HepG2 (cell line): ENCODE results near the gene DDX46. TPM values are rescaled to one million over a fixed set of nuclear protein-coding genes. Genes with fewer than 3 reads are reported as not detected.

Experiments used
- ATF1 ChIP-seq: IDR thresholded peaks from 2 replicates; pipeline ENCODE4 v1.6.1; 2016; ENCODE audit warnings: mild to moderate bottlenecking, control low read depth
- CC2D1A ChIP-seq: sonication (generic); formaldehyde crosslinking; IDR thresholded peaks from 2 replicates; pipeline ENCODE4 v1.8.1; 2023; ENCODE audit warnings: mild to moderate bottlenecking, missing genetic modification reagents
- FOXM1 ChIP-seq: sonication (generic); formaldehyde crosslinking; IDR thresholded peaks from 2 replicates; pipeline ENCODE4 v1.5.0; 2020; ENCODE audit warnings: missing genetic modification reagents
- IRX3 ChIP-seq: sonication (generic); formaldehyde crosslinking; IDR thresholded peaks from 2 replicates; pipeline ENCODE4 v1.8.1; 2023; ENCODE audit warnings: mild to moderate bottlenecking, low read depth, missing genetic modification reagents, borderline replicate concordance
- JDP2 ChIP-seq: sonication (generic); formaldehyde crosslinking; IDR thresholded peaks from 2 replicates; pipeline ENCODE4 v1.8.1; 2022; ENCODE audit warnings: missing genetic modification reagents, borderline replicate concordance
- KDM3A ChIP-seq: IDR thresholded peaks from 2 replicates; pipeline ENCODE4 v1.6.1; 2018; ENCODE audit warnings: low read depth, missing compliant biosample characterization
- KDM4B ChIP-seq: sonication (generic); formaldehyde crosslinking; IDR thresholded peaks from 2 replicates; pipeline ENCODE4 v1.4.0; 2020; ENCODE audit warnings: missing genetic modification reagents
- KDM5B ChIP-seq: sonication (generic); formaldehyde crosslinking; IDR thresholded peaks from 2 replicates; pipeline ENCODE4 v1.4.0; 2020; ENCODE audit warnings: missing genetic modification reagents, mild to moderate bottlenecking, borderline replicate concordance
- KLF9 ChIP-seq: IDR thresholded peaks from 2 replicates; pipeline ENCODE4 v1.6.1; 2016; ENCODE audit warnings: low read depth
- MBNL3 ChIP-seq: fragments of 250-450 bp; sonication (Bioruptor Pico); conservative IDR thresholded peaks from 2 replicates; pipeline ENCODE4 v1.8.0; 2022; ENCODE audit warnings: mild to moderate bottlenecking, inconsistent platforms
- MYPOP ChIP-seq: sonication (generic); formaldehyde crosslinking; IDR thresholded peaks from 2 replicates; pipeline ENCODE4 v1.8.1; 2023; ENCODE audit warnings: mild to moderate bottlenecking, moderate library complexity, missing genetic modification reagents
- NCOA2 ChIP-seq: sonication (generic); formaldehyde crosslinking; IDR thresholded peaks from 2 replicates; pipeline ENCODE4 v1.8.0; 2022; ENCODE audit warnings: inconsistent platforms
- NFE2L1 ChIP-seq: sonication (generic); formaldehyde crosslinking; IDR thresholded peaks from 2 replicates; pipeline ENCODE4 v1.4.0; 2020; ENCODE audit warnings: missing genetic modification reagents, mild to moderate bottlenecking, borderline replicate concordance
- PRDM4 ChIP-seq: sonication (generic); formaldehyde crosslinking; IDR thresholded peaks from 2 replicates; pipeline ENCODE4 v1.9.0; 2021; ENCODE audit warnings: missing genetic modification reagents, borderline replicate concordance
- RARA ChIP-seq: IDR thresholded peaks from 2 replicates; pipeline ENCODE4 v1.6.1; 2016; ENCODE audit warnings: missing genetic modification reagents, missing compliant biosample characterization
- SRSF1 ChIP-seq: fragments of 200-400 bp; formaldehyde crosslinking; optimal IDR thresholded peaks from 2 replicates; pipeline ENCODE3; 2017; ENCODE audit warnings: mild to moderate bottlenecking, low read depth, low read length, moderate library complexity
- TP53 ChIP-seq: sonication (generic); formaldehyde crosslinking; conservative IDR thresholded peaks from 2 replicates; pipeline ENCODE4 v1.4.0; 2020; ENCODE audit warnings: missing genetic modification reagents
- TSC22D2 ChIP-seq: sonication (generic); formaldehyde crosslinking; IDR thresholded peaks from 2 replicates; pipeline ENCODE4 v1.5.1; 2020; ENCODE audit warnings: missing genetic modification reagents, mild to moderate bottlenecking, borderline replicate concordance
- USF2 ChIP-seq, 2 experiments: sonication (generic) in 1 of 2; formaldehyde crosslinking in 1 of 2; IDR thresholded peaks; 2 replicates each; pipeline versions ENCODE4 v1.5.1 to v1.6.1; 2011 to 2020; ENCODE audit warnings: borderline replicate concordance in 1 of 2, low read depth in 1 of 2, low read length in 1 of 2, mild to moderate bottlenecking in 1 of 2, missing genetic modification reagents in 1 of 2, moderate library complexity in 1 of 2
- ZFP62 ChIP-seq: sonication (generic); formaldehyde crosslinking; IDR thresholded peaks from 2 replicates; pipeline ENCODE4 v1.4.0; 2020; ENCODE audit warnings: missing genetic modification reagents
- ZNF547 ChIP-seq: sonication (generic); formaldehyde crosslinking; IDR thresholded peaks from 2 replicates; pipeline ENCODE4 v1.5.1; 2020; ENCODE audit warnings: mild to moderate bottlenecking, missing genetic modification reagents
- ZNF557 ChIP-seq: sonication (generic); formaldehyde crosslinking; IDR thresholded peaks from 2 replicates; pipeline ENCODE4 v1.4.0; 2020; ENCODE audit warnings: missing genetic modification reagents
- ZNF879 ChIP-seq: sonication (generic); formaldehyde crosslinking; IDR thresholded peaks from 2 replicates; pipeline ENCODE4 v1.8.1; 2023; ENCODE audit warnings: missing genetic modification reagents
- polyA plus RNA-seq, 8 experiments: library from polyadenylated mRNA; depleted of rRNA in 3 of 8; stranded (reverse) in 7 of 8; unstranded in 1 of 8; fragments of >200 nt; fragmentation: Illumina TruSeq in 4 of 8; extraction: Trizol in 4 of 8; gene quantifications; 2 replicates each; pipeline versions ENCODE4 v1.2.1 to v1.2.3, GENCODE V29; 2011 to 2016; ENCODE audit warnings: low read depth in 4 of 8, missing spikeins in 1 of 8, mixed read lengths in 1 of 8; ENCODE audit not compliant: insufficient read depth in 1 of 8
- total RNA-seq, 5 experiments: library from RNA; depleted of rRNA; stranded (reverse); fragments of >200 nt; fragmentation: Illumina TruSeq; extraction: Trizol; gene quantifications; 2 replicates each; pipeline ENCODE4 v1.2.3, GENCODE V29; 2016; ENCODE audit warnings: low read depth in 1 of 5

The DDX46 gene
- total and polyA plus RNA-seq, 2 of the 13 experiments (the other 11 are each of a cell fraction or from before 2014, with no cell fraction given), result 27.3 to 59.3 TPM

DNA sequence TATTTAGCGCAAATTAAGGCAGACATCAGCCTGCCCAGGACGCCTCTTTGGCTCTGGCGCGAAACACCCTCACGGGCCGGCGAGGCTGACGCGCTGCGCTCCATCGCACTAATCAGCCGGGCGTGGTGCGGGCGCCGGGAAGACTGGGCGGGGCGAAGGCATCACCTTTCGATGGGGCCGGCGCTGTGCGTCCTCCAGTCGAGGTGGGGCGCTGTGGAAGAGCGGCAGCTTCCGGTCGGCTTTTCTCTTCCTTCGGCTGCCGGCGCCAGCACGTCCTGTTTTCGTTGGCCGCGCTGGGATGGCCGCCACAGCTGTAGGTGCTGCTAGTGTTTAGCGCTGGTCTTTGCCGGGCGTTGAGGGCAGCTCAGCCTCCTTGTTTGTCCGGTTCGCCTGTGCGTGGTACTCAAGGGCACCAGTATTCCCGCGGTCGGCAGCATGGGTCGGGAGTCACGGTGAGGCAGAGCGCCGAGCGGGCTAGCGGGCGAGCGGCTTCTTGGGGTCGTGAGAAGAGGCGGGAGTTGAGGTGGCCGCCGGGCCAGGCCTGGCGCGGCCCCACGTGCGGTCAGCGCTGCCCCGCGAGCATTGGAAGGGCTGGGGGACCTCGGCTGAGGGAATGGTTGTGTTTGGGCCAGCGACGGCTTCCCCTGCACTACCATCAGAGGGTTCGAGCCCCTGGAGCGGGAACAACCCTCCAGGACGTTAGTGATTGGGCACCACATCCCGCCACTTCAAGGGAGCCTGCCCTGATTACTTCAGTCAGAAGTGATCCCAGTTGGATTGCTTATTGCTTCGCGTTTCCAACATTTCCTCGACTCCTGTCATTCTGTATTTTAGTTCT is at the start of gene DDX46 (continued):
- TF ChIP-seq USF2 (IDR thresholded peaks at IDR 0.05; ENCODE audit: low read depth, low read length), result no peak
- no peak; the same call in 1 of the 2 replicates for TF ChIP-seq USF2 (CRISPR knock-in tag; IDR thresholded peaks at IDR 0.05; ENCODE audit: borderline replicate concordance)
- TF ChIP-seq MBNL3 (CRISPR knock-in tag), result no peak
- TF ChIP-seq NCOA2, result peak; percentile 70
- peak; percentile 16; the same call in 1 of the 2 replicates for TF ChIP-seq ATF1
- TF ChIP-seq SRSF1, result no peak
- TF ChIP-seq JDP2 (CRISPR knock-in tag), result no peak
- no peak for TF ChIP-seq ZFP62 (CRISPR knock-in tag)
- peak; percentile 94 for TF ChIP-seq KDM3A (CRISPR knock-in tag)
- peak; percentile 80; the same call in 1 of the 2 replicates for TF ChIP-seq ZNF547
- TF ChIP-seq KDM5B (CRISPR knock-in tag), result peak; percentile 90
- TF ChIP-seq CC2D1A (CRISPR knock-in tag), result no peak
- TF ChIP-seq FOXM1, result no peak
- TF ChIP-seq IRX3, result peak; percentile 91; the same call in 1 of the 2 replicates
- TF ChIP-seq PRDM4 (CRISPR knock-in tag), result peak; percentile 58; the same call in 1 of the 2 replicates
- peak; percentile 89 for TF ChIP-seq TP53 (CRISPR knock-in tag)
- peak; percentile 97; the same call in 1 of the 2 replicates for TF ChIP-seq TSC22D2
- peak; percentile 86 for TF ChIP-seq MYPOP (CRISPR knock-in tag)
- peak; percentile 47; the same call in 1 of the 2 replicates for TF ChIP-seq RARA (CRISPR knock-in tag)
- 0 out of 2 replicates have a peak, but pooled peaks have one; percentile 66 for TF ChIP-seq ZNF879 (CRISPR knock-in tag)
- peak; percentile 88; the same call in 1 of the 2 replicates for TF ChIP-seq KDM4B (CRISPR knock-in tag)
- 0 out of 2 replicates have a peak, but pooled peaks have one; percentile 80 for TF ChIP-seq ZNF557 (CRISPR knock-in tag)
- TF ChIP-seq KLF9 (CRISPR knock-in tag), result no peak
- no peak for TF ChIP-seq NFE2L1 (CRISPR knock-in tag)
